ENCODE results near the gene PRMT5.

GRCh38 chr14:22926316-22926715 is 2.9 kb downstream of the PRMT5 start:
- TF ChIP-seq CTCF (IDR thresholded peaks at IDR 0.05) (no peak), POLR2A (IDR thresholded peaks at IDR 0.05) (no peak)
